Measurements from ENCODE around the gene LMBRD1. TPM values are rescaled to one million over a fixed set of nuclear protein-coding genes. Genes with fewer than 3 reads are reported as not detected.
"Not testable (repeated sequence)": the region's sequence is repeated elsewhere in the genome, so short reads cannot be mapped to it uniquely, and the experiment has no call there.

The LMBRD1 gene
- total RNA-seq, 3 donors from 2014 or later = 53.4 to 88.7 (median 75.7) TPM

DNA sequence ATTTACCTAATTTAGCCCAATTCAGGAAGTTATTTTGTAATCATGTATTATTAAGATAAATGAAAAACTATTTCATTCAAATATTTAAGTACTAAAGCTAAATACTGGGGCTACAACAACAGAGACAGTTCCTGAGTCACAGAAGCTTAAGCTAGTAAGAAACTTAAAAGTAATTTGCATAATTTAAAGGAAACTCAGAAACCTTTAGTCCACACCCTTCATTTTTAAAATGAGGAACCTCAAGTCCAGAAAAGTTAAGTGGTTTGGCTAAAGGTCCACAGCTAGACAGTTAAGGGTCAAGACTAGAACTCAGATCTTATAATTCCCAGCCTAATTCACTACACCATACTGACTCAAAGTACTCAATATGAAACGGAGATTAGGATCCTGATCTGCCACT lies 7.2 kb downstream of the LMBRD1 start:
- intact Hi-C loops (cut with DNase I; ENCODE audit: low total_unique reads) = no loop called here
- H3K27ac ChIP-seq = no peak overlapping the region
- no peaks in the 10 kb centered on the region for H3K27me3 ChIP-seq

DNA sequence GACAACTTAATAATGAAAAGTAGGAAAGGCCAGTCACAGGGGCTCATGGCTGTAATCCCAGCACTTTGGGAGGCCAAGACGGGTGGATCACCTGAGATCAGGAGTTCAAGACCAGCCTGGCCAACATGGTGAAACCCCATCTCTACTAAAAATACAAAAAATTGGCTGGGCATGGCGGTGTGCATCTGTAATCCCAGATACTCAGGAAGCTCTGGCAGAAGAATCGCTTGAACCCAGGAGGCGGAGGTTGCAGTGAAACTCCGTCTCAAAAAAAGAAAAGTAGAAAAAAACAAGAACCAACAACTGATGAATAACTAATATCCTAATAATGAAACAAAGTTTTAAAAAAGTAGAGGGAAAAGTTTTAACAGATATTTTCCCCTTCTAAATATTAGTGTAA lies 9.4 kb downstream of the LMBRD1 start:
- H3K27me3 ChIP-seq; H3K36me3 ChIP-seq; DNase-seq (ENCODE audit: low spot score in 2 of 2); H3K9me3 ChIP-seq; H3K4me3 ChIP-seq; intact Hi-C loops (cut with DNase I; ENCODE audit: low total_unique reads); H3K27ac ChIP-seq; H3K4me1 ChIP-seq: not testable (repeated sequence)

More for the DNA sequence above, 7.2 kb downstream of the LMBRD1 start:
- H3K4me1 ChIP-seq = peaks cover 0 to 4% of the 10 kb centered on the region in 2 donors
- peaks cover 3% of the 10 kb centered on the region for H3K36me3 ChIP-seq
- no peak for DNase-seq (ENCODE audit: low spot score in 2 of 2)
- no peaks in the 10 kb centered on the region for H3K9me3 ChIP-seq
- no peak for TF ChIP-seq POLR2AphosphoS5 (IDR thresholded peaks at IDR 0.05)
- no peak overlapping the region for H3K4me3 ChIP-seq

DNA sequence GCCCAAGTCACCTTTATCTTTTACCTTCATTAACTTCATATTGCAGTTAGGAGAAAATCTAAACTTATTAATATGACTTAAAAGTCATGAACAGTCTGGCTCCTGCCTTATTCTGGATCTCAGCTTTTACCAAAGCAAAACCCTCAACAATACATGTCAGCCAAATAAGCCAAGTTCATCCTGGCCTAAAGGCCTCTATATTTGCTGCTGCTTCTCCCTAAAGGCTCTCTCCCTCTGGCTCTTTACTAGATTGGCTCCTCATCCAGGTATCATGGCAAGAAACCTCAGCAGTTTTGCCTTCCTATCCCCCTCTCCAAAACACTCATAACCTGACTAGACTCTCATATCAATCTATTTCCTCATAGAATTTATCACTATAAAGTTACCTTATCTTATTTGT lies 11.1 kb downstream of the LMBRD1 start:
- TF ChIP-seq POLR2AphosphoS5 (IDR thresholded peaks at IDR 0.05) (no peak), POLR2A (IDR thresholded peaks at IDR 0.05) (no peak)
- TF ChIP-seq, protein P1, sequence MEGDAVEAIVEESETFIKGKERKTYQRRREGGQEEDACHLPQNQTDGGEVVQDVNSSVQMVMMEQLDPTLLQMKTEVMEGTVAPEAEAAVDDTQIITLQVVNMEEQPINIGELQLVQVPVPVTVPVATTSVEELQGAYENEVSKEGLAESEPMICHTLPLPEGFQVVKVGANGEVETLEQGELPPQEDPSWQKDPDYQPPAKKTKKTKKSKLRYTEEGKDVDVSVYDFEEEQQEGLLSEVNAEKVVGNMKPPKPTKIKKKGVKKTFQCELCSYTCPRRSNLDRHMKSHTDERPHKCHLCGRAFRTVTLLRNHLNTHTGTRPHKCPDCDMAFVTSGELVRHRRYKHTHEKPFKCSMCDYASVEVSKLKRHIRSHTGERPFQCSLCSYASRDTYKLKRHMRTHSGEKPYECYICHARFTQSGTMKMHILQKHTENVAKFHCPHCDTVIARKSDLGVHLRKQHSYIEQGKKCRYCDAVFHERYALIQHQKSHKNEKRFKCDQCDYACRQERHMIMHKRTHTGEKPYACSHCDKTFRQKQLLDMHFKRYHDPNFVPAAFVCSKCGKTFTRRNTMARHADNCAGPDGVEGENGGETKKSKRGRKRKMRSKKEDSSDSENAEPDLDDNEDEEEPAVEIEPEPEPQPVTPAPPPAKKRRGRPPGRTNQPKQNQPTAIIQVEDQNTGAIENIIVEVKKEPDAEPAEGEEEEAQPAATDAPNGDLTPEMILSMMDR (IDR thresholded peaks at IDR 0.05) = no peak
- Histone ChIP-seq H3K9me3 (no peaks in the 10 kb centered on the region), H3K27ac (no peak overlapping the region), H3K27me3 (no peaks in the 10 kb centered on the region), H3K4me3 (no peak overlapping the region), H3K36me3 (peaks cover 3% of the 10 kb centered on the region), H3K4me1 (no peaks in the 10 kb centered on the region)
- intact Hi-C loops (cut with DNase I; ENCODE audit: low total_unique reads) = no loop called here
- DNase-seq (ENCODE audit: low spot score in 2 of 2) = no peak

DNA sequence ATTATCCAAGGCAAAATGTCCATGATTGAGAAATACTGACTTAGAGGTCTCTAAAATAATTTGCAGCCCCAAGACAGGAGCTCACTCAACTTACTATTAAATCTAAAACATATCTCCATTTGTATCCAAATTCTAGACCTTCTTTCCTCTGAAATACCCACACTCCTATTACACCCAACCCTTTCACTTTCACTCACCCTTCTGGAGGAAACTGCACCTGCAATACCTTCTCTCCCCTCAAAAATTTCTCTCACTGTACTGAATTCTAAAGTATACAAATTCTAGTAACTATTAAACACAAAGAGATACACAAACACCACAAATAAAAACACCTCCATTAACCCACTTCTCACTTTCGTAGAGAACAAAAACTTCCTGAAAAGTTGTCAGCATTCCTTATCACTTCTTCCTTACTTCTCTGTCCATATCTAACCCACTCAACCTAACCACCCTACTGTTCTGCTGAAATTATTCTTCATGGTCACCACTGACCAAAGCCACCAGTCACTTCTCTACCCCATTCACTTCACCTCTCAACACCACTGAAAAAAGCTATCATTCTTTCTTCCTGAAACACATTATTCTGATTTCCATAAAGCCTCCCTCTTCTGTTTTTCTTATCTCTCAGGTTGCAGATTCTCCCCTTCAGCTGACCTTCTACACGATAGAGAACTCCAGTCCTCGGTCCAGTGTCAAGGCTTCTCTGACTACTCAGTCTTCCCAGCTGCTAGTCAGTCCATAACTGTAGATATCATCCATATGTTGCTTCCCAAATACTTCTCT lies 12.0 kb downstream of the LMBRD1 start:
- peaks cover 3% of the 10 kb centered on the region for H3K36me3 ChIP-seq
- H3K4me3 ChIP-seq = no peak overlapping the region
- intact Hi-C loops (cut with DNase I; ENCODE audit: low total_unique reads) = no loop called here
- no peak for DNase-seq (ENCODE audit: low spot score in 2 of 2)
- TF ChIP-seq, protein P1 (IDR thresholded peaks at IDR 0.05) = no peak
- no peak for TF ChIP-seq POLR2A (IDR thresholded peaks at IDR 0.05)
- TF ChIP-seq POLR2AphosphoS5 (IDR thresholded peaks at IDR 0.05) = no peak
- no peaks in the 10 kb centered on the region for H3K9me3 ChIP-seq
- no peak overlapping the region for H3K27ac ChIP-seq
- H3K27me3 ChIP-seq = no peaks in the 10 kb centered on the region
- no peaks in the 10 kb centered on the region for H3K4me1 ChIP-seq

DNA sequence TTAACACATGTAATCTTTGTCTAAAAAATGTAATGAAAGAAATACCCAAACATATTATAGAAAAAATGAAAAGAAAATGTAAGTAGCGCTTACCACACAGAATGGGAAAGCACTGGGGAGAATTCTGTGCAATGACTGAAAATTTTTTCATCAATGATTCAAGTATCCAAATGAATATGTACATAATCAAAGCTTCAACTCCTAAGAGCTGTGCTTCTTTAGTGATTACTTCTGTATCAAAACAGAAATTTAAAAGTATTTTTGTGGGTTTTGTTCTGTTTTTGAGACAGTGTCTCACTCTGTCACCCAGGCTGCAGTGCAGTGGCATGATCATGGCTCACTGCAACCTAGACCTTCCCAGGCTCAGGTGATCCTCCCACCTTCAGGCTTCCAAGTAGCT lies 13.7 kb downstream of the LMBRD1 start:
- no peak for DNase-seq (ENCODE audit: low spot score in 2 of 2)
- H3K4me3 ChIP-seq = no peak overlapping the region
- H3K27me3 ChIP-seq = no peaks in the 10 kb centered on the region
- intact Hi-C loops (cut with DNase I; ENCODE audit: low total_unique reads) = no loop called here
- TF ChIP-seq POLR2AphosphoS5 (IDR thresholded peaks at IDR 0.05) = no peak
- TF ChIP-seq, protein P1 (IDR thresholded peaks at IDR 0.05) = no peak
- no peak for TF ChIP-seq POLR2A (IDR thresholded peaks at IDR 0.05)
- no peaks in the 10 kb centered on the region for H3K4me1 ChIP-seq
- peaks cover 3% of the 10 kb centered on the region for H3K36me3 ChIP-seq
- no peak overlapping the region for H3K27ac ChIP-seq
- no peaks in the 10 kb centered on the region for H3K9me3 ChIP-seq

DNA sequence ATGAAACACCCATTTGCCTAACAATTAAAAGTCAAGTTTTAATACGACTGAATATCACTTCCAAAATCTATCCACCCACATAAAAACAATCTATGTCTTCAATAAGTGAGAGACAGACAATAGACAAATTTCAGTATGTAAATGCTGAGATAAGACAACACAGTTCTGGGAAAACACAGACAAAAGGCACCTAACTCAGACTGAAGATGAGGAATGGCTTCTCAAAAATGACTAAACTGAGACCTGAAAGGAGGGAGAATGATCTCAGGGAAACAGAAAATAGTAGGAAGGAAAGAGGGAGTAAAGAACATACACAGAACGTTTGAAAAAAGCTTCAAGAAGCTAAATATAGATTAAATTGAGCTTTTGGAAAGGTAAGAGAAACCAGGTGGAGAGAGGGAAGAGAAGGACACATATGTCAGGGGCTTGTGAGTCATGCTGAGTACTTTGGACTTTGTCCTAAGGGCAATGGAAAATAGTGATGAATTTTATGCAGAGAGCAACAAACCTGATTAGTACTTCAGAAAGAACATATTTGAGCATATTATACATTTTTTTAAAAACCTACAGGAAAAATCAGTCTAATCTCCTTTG lies 16.1 kb downstream of the LMBRD1 start:
- intact Hi-C loops (cut with DNase I; ENCODE audit: low total_unique reads) = no loop called here
- Histone ChIP-seq H3K4me3 (no peak overlapping the region), H3K4me1 (no peaks in the 10 kb centered on the region), H3K9me3 (no peaks in the 10 kb centered on the region), H3K27me3 (no peaks in the 10 kb centered on the region), H3K36me3 (no peaks in the 10 kb centered on the region), H3K27ac (no peak overlapping the region)
- no peak for TF ChIP-seq POLR2AphosphoS5 (IDR thresholded peaks at IDR 0.05)
- TF ChIP-seq, protein P1 (IDR thresholded peaks at IDR 0.05) = no peak
- TF ChIP-seq POLR2A (IDR thresholded peaks at IDR 0.05) = no peak
- no peak for DNase-seq (ENCODE audit: low spot score in 2 of 2)
